GM18868 (cell line): Measurements from ENCODE around the gene CANT1.

Experiments used
- ATAC-seq: cut with Tn5 transposase; IDR thresholded peaks from one replicate; pipeline ENCODE4 v1.9.1; 2021; ENCODE audit warnings: mild to moderate bottlenecking, moderate library complexity; ENCODE audit not compliant: unreplicated experiment

CANT1 gene

DNA sequence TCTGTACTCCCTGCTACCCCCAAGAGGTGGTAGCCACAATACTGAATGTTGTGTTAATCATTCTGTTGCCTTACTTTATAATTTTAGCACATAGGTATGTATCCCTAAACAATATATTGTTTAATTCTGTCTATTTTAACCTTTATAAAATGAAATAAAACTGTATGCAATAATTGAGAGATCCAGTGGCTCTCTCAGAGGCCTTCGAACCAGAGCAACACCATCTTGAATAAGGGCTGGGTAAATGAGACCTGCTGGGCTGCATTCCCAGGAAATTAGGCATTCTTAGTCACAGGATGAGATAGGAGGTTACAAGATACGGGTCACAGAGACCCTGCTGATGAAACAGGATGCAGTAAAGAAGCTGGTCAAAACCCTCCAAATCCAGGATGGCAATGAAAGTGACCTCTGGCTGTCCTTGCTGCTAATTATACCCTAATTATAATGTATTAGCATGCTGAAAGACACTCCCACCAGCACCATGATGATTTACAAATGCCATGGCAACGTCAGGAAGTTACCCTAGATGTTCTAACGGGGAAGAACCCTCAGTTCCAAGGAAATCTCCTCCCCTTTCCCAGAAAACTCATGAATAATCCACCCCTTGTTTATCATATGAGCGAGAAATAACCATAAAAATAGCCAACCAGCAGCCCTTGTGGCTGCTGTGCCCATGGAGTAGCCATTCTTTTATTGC, 2.0 kb upstream of the CANT1 start:
- no peak for ATAC-seq

DNA sequence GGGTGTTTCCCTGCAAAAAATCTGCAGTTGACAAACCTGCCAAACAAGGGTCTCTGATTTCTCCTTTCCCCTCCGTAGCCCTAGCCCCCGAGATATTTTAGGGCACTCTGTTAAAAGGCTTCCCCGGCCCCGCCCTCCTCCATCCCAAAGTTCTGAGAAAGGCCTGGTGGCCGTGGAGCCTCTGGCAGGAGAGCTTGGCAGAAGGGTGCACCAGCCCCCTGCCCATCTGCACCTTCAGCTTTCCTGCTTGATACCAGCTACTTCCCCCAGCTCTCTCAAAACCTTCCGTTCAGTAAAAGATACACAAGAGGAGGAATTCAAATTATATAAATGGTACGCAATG, 711 bp upstream of the CANT1 start:
- no peak for ATAC-seq

DNA sequence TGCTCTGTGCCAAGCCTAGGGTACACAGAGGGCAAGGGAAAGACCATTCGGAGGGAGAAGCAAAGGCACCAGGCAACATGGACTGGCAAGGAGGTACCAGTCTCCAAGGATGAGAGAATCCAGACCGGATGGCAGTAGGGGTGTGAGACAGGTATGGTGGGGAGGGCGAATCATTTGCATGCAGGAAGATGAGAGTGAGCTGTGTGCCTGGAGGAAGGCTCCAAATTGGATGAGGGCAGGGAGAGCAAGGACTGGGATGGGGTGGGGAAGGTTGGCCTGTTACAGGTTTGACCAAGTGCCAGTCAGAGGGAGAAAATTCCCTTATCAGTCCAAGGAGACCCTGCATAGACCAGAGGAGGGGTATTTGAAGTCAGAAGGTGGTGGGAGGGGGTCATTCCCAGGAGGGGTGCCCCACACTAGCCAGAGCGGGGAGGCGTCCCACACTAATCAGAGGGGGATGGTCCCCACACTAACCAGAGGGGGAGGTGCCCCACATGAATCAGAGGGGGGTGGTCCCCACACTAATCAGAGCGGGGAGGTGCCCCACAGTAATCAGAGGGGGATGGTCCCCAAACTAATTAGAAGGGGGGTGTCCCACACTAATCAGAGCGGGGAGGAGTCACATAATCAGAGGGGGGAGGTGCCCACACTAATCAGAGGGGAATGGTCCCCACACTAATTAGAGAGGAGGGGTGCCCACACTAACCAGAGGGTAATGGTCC, 737 bp downstream of the CANT1 start:
- ATAC-seq, result no peak

DNA sequence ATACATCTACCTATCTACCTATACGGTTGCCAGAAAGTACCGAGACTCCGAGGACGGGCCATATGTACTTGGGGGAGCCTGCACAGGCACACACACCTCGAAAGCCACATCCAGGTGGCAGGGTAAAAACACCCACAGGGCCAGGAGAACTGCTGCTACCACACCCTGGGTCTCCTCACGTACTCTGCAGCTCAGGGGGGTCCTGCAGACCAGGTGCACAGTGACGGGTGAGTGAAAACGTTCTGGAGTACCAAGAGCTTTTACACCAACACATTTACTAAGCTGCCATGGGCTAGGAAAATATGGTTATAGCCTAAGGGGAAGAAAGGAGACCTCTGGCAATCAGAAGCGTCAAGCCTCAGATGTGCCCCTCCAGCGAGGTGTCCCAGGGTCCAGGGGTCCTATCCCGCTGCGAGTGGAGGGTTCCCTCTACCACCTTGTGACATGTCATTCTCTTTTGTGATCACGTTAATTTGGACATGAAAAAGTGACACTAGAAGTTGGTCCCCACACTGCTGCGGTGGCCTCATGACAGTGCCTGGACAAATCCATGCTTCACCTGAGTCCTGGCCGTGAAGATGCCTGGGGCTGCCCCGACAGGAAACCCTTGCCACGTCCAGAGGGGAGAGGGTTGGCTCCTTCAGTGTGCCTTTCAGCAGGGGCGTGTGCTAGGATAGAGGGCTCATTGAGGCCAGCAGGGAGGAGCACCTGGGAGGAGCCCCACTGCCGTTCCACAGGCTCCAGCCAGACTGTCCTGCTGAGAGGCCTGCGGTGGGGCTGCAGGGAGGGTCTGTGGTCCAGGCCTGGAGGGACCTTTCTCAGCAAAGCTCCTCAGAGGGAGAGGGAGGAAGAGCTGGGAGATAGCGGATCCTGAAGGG, 1.8 kb downstream of the CANT1 start:
- ATAC-seq, result no peak

DNA sequence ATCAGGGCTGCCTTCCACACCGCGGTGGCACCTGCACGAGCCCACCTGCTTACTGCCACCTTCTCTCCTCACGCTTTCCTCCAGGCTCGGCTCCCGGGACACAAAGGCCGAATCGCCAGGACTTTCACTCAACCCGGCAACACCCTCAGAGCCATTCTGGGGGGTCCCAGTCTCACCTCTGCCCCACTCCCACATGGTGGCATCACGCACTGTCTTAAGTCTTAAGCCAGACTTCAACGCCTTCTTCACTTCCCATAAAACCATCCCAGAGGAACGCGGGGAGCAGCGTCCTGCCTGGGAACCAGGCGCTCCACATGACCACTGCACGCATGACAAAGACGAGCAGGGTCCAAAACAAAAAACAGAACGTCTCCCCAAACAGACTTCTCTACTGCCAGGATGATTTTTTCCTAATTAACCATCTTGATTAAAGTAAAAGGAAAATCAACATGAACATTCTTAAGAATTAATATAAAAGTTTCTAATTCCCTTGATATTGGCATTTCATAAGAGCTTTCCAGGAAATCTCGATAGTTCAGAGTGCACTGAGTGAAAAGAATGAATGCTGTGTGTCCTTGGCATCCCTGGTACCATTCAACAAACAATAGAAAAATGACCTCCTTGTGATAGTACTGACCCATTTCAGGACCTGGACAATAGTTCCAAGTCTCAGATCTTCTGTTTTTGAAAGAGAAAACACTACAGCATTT, 2.6 kb downstream of the CANT1 start:
- no peak for ATAC-seq

DNA sequence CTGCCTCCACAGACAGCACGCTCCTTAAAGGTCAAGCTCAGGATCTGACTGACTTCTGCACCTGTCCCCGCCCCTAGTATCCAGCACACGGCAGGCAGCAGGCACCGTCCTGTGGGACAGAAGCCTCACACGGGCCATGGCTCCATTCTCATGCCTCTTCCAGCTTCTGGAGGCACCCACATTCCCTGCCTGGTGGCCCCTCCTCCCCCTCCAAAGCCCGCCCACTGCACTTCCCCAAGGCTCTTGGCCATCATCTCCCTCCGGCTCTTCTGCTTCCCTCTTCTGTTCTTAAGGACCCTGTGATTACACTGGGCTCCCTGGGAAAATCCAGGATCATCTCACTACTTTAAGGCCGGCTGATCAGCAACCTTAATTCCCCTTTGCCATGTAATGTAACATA, 3.5 kb downstream of the CANT1 start:
- ATAC-seq, result no peak

DNA sequence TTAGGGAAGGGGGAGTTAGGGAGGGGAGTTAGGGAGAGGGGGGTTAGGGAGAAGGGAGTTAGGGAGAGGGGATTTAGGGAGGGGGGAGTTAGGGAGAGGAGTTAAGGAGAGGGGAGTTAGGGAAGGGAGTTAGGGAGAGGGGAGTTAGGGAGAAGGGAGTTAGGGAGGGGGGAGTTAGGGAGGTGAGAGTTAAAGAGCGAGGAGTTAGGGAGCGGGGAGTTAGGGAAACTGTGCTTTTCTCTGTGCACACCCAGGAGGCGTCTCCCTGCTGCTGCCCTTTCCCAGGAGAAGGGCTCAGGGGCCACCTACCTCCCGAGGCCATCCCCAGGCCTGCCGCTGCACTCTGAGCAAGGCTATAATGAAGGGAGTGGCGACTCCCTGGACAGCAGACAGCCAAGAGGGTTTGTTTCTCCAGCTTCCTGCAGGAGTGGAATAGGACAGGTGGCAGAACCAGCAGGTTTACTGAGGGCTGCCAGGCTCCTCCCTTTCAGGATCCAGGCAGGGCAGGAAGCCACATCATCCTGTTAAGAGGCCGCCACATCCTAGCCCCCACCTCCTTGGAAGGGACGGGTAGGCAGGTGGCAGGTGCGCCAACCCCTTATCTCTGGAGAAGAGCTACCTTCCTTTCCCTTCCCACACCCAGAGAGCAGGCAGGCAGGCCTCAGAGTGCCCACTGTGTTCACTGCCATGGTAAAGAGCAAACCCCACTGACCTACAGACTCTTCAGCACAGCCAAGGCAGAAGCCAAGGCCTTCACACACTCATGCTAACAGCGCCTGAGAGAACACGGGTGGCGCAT, 4.3 kb downstream of the CANT1 start:
- no peak for ATAC-seq

DNA sequence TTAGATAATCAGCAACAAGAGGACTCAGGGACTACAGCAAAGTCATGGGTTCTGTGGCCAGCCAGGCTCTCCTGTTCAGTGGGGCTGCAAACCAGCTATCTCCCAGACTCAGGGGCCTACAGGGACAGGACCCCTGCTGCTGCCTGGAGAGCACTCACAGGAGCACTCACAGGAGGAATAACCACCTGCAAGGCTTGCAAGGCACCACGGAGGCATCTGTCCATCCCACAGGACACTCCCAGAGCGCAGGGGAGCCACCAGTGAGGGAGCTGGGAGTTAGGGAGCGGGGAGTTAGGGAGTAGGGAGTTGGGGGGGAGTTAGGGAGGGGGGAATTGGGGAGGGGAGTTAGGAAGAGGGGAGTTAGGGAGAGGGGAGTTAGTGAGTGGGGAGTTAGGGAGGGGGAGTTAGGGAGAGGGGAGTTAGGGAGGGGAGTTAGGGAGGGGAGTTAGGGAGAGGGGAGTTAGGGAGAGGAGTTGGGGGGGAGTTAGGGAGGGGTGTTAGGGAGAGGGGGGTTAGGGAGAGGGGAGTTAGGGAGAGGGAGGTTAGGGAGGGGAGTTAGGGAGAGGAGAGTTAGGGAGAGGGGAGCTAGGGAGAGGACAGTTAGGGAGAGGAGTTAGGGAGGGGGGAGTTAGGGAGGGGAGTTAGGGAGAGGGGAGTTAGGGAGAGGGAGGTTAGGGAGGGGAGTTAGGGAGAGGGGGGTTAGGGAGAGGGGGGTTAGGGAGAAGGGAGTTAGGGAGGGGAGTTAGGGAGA, 5.7 kb downstream of the CANT1 start:
- no peak for ATAC-seq

DNA sequence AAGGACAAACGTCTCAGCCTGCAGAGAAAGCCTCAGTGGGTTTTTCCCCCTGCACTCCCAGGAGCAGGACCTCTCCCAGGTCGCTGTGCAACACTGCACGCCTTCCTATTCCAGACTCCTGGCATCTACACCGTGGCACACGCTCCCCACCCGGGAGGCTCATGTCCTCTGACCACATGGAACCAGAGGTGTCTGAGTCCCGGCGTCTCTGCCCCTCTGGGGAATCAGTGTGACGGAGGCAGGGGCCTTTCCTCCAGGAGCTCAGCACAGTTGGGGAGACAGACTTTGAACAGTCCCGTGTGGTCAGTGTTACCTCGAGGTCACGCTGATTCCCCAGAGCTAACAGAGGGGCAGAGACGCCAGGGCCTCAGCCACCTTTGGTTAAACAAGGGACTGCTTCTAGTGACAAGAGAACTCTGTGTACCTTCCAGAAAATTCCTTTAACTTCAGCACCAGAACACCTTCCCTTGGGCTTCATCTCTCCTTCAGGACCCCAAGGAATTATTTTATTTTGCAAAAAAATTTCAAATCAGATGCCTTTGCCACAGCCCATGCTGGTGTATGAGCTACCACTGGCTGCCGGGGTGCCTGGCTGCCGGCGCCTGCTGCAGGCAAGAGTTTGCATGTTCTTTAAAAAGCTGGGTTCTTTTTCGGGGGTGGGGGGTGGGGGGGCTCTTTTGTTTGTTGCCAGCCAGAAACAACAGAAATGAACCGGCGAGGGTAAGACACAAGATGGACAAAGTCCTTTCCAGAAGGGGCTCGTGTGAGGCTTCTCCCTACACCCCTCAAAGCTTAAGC, 6.6 kb downstream of the CANT1 start:
- ATAC-seq, result no peak

DNA sequence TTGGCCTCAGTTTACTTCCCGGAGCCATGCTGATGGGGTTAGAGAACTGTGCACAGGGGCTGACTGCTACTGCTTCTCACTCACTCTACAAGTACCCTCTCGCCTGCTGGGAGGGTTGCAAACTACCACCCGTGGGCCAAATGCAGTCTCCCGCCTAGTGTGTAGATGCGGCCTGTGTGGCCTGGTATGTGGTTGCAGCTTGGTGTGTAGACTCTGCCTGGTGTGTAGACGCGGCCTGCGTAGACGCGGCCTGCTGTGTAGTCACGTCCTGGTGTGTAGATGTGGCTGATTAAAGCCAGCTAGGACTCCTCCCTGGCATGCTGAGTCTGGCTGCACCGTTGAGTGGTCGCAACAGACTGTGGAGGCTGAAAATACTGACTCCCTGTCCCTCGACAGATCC, 7.3 kb downstream of the CANT1 start:
- ATAC-seq, result no peak

DNA sequence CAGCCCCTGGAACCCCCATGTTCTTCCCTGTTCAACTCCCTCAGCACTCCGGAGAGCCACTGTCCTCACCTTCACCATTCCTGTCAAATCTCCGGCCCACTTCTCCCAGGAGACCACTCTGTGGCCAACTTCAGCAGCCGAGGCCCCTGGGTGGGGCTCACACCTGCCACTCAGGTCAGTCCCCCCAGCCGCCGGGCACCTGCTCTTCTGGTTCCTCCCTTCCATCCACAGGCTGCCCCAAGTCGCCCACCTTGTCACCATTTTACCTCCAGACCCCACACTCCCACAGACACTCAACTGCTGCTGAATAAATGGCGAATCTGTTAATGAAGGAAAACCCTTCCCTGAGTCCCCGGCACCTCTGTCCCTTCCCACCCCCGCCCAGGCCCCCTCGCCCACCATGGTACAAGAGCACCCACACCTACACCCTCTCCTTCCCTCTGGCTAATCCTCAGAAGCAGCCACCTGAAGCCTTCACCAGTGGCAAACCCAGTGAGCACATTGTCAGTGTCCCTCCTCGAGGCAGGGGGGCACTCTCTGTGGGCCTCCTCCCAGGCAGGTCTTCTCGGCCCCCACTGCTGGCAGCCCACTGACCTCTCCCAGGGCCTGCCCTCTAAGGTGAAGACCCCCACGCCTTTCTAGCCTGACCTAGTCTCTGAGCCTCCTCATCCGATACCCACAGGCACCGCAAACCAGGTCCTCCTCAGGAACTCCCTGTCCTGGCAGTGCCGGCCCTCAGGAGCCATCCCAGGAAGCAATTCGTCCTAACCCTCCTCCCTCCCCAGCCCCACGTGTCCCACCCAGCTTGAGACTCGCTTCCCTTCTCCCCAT, 8.2 kb downstream of the CANT1 start:
- ATAC-seq, result no peak

DNA sequence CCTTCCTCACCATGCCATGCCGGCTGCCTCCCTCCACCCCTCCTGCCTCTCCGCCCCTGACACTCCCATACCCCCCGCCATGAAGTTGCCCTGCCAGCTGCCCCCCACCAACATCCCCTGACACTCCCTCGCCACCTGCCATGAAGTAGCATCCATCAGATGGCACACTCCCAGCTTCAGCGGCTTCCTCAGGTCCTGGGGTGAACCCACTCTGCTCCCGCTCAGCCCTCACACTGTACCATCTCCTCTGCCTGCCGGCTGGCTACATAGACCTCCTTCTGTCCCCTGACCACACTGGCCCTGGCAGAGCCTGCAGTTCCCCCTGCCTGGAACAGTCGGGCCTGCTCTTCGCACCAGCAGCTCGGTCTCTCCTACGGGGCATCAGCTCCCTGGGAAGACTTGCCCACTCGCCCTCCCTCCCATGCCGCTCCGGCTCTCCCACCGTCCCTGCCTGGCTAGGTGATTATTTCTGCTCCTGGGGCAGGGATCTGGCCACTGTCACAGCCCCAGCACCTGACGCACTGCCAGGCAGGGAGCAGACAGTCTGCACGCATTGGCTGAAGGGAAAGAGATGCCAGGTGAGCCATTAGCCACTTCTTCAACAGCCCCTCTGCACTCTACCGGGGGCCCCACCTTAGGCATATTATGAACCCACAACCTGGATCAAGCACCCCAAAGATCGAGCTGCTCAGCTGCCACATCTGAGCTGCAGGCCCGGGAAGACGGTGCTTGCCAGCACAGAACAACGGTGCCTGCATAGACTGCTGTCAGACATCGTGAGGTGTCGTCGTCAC, 9.0 kb downstream of the CANT1 start:
- no peak for ATAC-seq

DNA sequence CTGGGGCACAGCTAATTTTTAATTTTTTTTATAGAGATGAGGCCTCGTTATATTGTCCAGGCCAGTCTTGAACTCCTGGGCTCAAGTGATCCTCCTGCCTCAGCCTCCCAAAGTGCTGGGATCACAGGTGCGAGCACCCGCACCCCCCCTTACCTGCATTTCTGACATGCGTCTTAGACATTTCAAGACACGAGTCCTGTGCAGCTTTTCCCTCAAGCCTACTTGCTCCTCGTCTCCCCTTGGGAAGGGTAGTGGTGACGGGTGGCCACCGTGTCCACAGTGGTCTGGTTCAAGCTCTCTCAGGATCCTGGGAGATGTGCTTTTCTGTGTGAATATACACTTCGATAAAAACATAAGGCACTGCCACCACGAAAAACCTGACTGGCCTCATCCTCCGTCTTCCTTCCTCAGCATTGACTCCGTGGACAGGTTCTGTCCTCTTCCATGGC, 9.6 kb downstream of the CANT1 start:
- ATAC-seq, result no peak

DNA sequence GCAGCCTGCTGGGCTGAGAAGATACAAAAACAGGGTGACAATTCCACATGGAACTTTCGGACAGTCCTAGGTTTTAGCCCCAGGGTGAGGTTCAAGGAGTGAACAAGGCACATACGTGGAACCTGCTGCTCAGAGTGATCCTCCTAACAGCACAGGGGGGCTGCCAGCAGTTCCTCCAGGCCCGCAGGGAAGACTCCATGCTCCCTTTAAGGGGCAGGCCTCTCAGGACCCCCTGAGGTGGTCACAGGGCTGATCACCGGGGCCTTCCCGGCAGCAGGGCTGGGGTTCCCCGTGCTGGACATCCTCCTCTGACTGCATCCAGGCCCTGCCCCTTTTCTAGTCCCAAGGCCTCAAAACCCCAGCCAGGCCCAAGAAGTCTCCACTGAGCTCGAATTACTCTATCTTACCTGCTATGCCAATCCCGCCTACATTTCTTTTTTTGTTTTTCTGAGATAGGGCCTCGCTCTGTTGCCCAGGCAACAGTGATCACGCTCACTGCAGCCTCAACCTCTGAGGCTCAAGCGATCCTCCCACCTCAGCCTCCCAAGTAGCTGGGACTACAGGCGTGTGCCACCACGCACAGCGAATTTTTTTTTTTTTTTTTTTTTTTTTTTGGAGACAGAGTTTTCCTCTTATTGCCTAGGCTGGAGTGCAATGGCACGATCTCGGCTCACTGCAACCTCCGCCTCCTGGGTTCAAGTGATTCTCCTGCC, 10.4 kb downstream of the CANT1 start:
- ATAC-seq, result no peak

DNA sequence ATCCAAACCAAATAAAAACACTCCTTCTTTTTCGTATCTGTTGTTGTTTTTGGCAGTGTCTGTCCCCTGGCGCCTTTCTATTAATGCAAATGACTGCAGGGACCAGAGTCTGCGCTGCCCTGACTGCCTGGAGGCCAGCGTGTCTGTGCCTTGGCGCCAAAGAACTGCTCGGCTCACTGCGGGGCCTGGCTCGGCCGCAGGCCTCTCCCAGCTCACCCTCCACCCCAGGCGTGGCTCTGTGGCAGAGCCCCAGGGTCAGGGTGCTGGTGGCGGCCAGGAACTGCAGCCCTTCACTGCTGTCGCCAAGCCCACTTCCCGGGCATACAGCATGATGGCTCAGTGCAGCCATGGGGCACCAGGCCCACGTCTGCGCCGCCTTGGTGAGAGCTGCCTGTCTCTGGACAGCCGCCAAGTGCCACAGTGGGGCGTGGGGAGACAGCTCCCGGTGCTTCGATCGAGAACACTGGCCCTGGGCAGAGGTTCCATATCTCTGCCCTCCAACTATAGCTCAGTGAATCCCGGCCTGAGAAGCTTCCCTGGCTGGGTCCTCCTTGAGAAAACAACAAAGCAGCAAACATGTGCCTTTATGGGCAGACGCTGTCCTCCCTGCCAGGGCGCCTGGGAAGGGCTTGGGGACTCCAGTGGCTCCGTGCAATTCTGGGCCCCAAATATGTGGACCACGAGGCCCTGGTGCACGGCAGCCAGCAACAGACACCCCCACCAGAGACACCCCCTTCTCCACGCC, 11.1 kb downstream of the CANT1 start:
- ATAC-seq, result no peak

DNA sequence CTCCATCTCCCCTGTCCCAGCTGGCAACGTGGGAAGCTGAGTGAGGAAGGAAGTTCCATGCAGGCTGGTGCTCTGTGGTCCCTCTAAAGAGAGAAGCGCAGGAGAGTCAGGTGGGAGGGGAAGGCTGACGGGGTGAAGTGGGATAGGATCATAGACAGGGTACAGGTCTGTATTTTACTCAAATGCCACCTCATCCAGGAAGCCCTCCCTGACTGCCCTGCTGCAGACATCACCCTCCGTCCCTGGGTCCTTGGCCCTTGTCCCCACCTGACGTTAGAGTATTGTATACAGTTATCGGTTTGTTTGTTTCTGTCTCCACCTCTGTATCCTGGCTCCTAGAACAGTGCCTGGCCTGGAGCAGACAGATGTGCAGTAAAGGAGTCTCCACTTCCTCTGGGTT, 11.7 kb downstream of the CANT1 start:
- no peak for ATAC-seq
